ENCODE data around the gene ZNF543.
"Not testable (repeated sequence)": the region's sequence is repeated elsewhere in the genome, so short reads cannot be mapped to it uniquely, and the experiment has no call there.

Gene ZNF543

GRCh38 chr19:57320180-57321084 lies at the start of gene ZNF543:
Gene ZNF543 (plus strand): TSS chr19:57320472. CDS start chr19:57320854, 382 bp downstream.
- peak; percentile 96 for DNase-seq (ENCODE audit: low spot score)

GRCh38 chr19:57271280-57271679 lies 49.0 kb upstream of the ZNF543 start:
- DNase-seq (ENCODE audit: low spot score): no peak

- no peak for DNase-seq (ENCODE audit: low spot score)
Observed at GRCh38 chr19:57273014-57273413, 47.3 kb upstream of the ZNF543 start.

GRCh38 chr19:57276430-57276829 lies 43.8 kb upstream of the ZNF543 start:
- DNase-seq (ENCODE audit: low spot score): no peak

- DNase-seq (ENCODE audit: low spot score): not testable (repeated sequence)
Observed at GRCh38 chr19:57278481-57278880, 41.8 kb upstream of the ZNF543 start.

GRCh38 chr19:57279418-57280164 lies 40.7 kb upstream of the ZNF543 start:
- peak; percentile 85 for DNase-seq (ENCODE audit: low spot score)

- peak; percentile 98 for DNase-seq (ENCODE audit: low spot score)
Observed at GRCh38 chr19:57280165-57280961, 39.9 kb upstream of the ZNF543 start, which contains the start of gene ZNF460. Gene ZNF460 (plus strand): TSS chr19:57280485. CDS start chr19:57280807, 322 bp downstream.

- DNase-seq (ENCODE audit: low spot score): no peak
Observed at GRCh38 chr19:57280962-57281400, 39.3 kb upstream of the ZNF543 start.

- DNase-seq (ENCODE audit: low spot score): no peak
Observed at GRCh38 chr19:57282011-57282643, 38.1 kb upstream of the ZNF543 start.

GRCh38 chr19:57288373-57288772 lies 31.9 kb upstream of the ZNF543 start:
- no peak for DNase-seq (ENCODE audit: low spot score)

- no peak for DNase-seq (ENCODE audit: low spot score)
Observed at GRCh38 chr19:57290970-57291369, 29.3 kb upstream of the ZNF543 start.

GRCh38 chr19:57292547-57292946 lies 27.7 kb upstream of the ZNF543 start:
- no peak for DNase-seq (ENCODE audit: low spot score)

- no peak for DNase-seq (ENCODE audit: low spot score)
Observed at GRCh38 chr19:57293719-57294118, 26.6 kb upstream of the ZNF543 start.

GRCh38 chr19:57302020-57302465 lies 18.2 kb upstream of the ZNF543 start:
- no peak for DNase-seq (ENCODE audit: low spot score)

- DNase-seq (ENCODE audit: low spot score): no peak
Observed at GRCh38 chr19:57302727-57303401, 17.4 kb upstream of the ZNF543 start.

GRCh38 chr19:57305056-57305455 lies 15.2 kb upstream of the ZNF543 start:
- no peak for DNase-seq (ENCODE audit: low spot score)

- DNase-seq (ENCODE audit: low spot score): no peak
Observed at GRCh38 chr19:57308514-57308913, 11.8 kb upstream of the ZNF543 start.

GRCh38 chr19:57310792-57311191 lies 9.5 kb upstream of the ZNF543 start:
- DNase-seq (ENCODE audit: low spot score): no peak

- DNase-seq (ENCODE audit: low spot score): no peak
Observed at GRCh38 chr19:57314146-57314545, 6.1 kb upstream of the ZNF543 start.

- DNase-seq (ENCODE audit: low spot score): peak; percentile 55
Observed at GRCh38 chr19:57317503-57317902, 2.8 kb upstream of the ZNF543 start.

GRCh38 chr19:57319869-57320179 lies 448 bp upstream of the ZNF543 start:
- no peak for DNase-seq (ENCODE audit: low spot score)
